Astrocyte (in vitro differentiated cells and primary cell): ENCODE results near the gene DHPS. TPM values are rescaled to one million over a fixed set of nuclear protein-coding genes. Genes with fewer than 3 reads are reported as not detected.

ENCODE experiments used
- DNase-seq: peaks from one replicate; pipeline ENCODE4 v3.0.0-alpha.2; 2010; ENCODE audit warnings: low read depth
- FAIRE-seq: peaks from 2 replicates; lab custom pipeline; 2011; peaks lifted over from hg19 to GRCh38; lab: Jason Lieb, UNC
- H2AFZ ChIP-seq: 2 replicates; pipeline ENCODE4 v1.6.0; 2012; ENCODE audit warnings: low read depth, low read length, inconsistent platforms
- H3K27ac ChIP-seq: 2 replicates; pipeline ENCODE4 v1.5.1; 2011; ENCODE audit warnings: low read depth, low read length, inconsistent platforms
- H3K27me3 ChIP-seq: 2 replicates; pipeline ENCODE4 v1.6.0; 2011; ENCODE audit warnings: low read length, inconsistent platforms; ENCODE audit not compliant: insufficient read depth
- H3K36me3 ChIP-seq: 2 replicates; pipeline ENCODE4 v1.5.1; 2011; ENCODE audit warnings: low read length, inconsistent platforms; ENCODE audit not compliant: insufficient read depth
- H3K4me1 ChIP-seq: 2 replicates; pipeline ENCODE4 v1.5.1; 2011; ENCODE audit warnings: low read length, inconsistent platforms; ENCODE audit not compliant: insufficient read depth
- H3K4me2 ChIP-seq: 2 replicates; pipeline ENCODE4 v1.6.0; 2012; ENCODE audit warnings: low read length, inconsistent platforms
- H3K4me3 ChIP-seq: 2 replicates; pipeline ENCODE4 v1.5.1; 2011; ENCODE audit warnings: low read depth, mild to moderate bottlenecking, low read length, inconsistent platforms; ENCODE audit not compliant: insufficient read depth
- H3K79me2 ChIP-seq: 2 replicates; pipeline ENCODE4 v1.6.0; 2012; ENCODE audit warnings: mild to moderate bottlenecking, low read length, inconsistent platforms; ENCODE audit not compliant: insufficient read depth
- H3K9ac ChIP-seq: 2 replicates; pipeline ENCODE4 v1.6.0; 2012; ENCODE audit warnings: mild to moderate bottlenecking, low read length, inconsistent platforms
- H3K9me3 ChIP-seq: 2 replicates; pipeline ENCODE4 v1.5.1; 2012; ENCODE audit warnings: low read depth, mild to moderate bottlenecking, low read length, inconsistent platforms; ENCODE audit not compliant: insufficient read depth
- H4K20me1 ChIP-seq: 2 replicates; pipeline ENCODE4 v1.6.0; 2012; ENCODE audit warnings: low read length, inconsistent platforms; ENCODE audit not compliant: insufficient read depth
- H3K27ac Mint-ChIP-seq: one replicate; pipeline ENCODE4 v1.8.0; 2021; ENCODE audit warnings: mild to moderate bottlenecking, mixed read lengths; ENCODE audit not compliant: unreplicated experiment
- H3K27me3 Mint-ChIP-seq: one replicate; pipeline ENCODE4 v1.8.0; 2021; ENCODE audit warnings: low read depth, mixed read lengths; ENCODE audit not compliant: unreplicated experiment
- H3K36me3 Mint-ChIP-seq: one replicate; pipeline ENCODE4 v1.8.0; 2021; ENCODE audit warnings: low read depth, mixed read lengths; ENCODE audit not compliant: unreplicated experiment
- H3K4me1 Mint-ChIP-seq: one replicate; pipeline ENCODE4 v1.8.0; 2021; ENCODE audit warnings: low read depth, mixed read lengths; ENCODE audit not compliant: unreplicated experiment
- H3K4me3 Mint-ChIP-seq: one replicate; pipeline ENCODE4 v1.8.0; 2021; ENCODE audit warnings: mild to moderate bottlenecking, moderate library complexity, mixed read lengths; ENCODE audit not compliant: unreplicated experiment
- H3K9me3 Mint-ChIP-seq: one replicate; pipeline ENCODE4 v1.8.0; 2021; ENCODE audit warnings: mild to moderate bottlenecking, mixed read lengths; ENCODE audit not compliant: unreplicated experiment
- EZH2 ChIP-seq: IDR thresholded peaks from 2 replicates; pipeline ENCODE4 v1.6.1; 2012; ENCODE audit warnings: mild to moderate bottlenecking, low read length, inconsistent platforms; ENCODE audit not compliant: insufficient read depth
- total RNA-seq: library from RNA; stranded (reverse); gene quantifications from 2 replicates; pipeline ENCODE4 v1.2.1, GENCODE V29; 2021
- TF ChIP-seq, protein P1 (sequence below): IDR thresholded peaks from 2 replicates; pipeline ENCODE4 v1.5.1; 2011; ENCODE audit warnings: low read depth, mild to moderate bottlenecking, inconsistent platforms, low read length, moderate library complexity; ENCODE audit not compliant: insufficient read depth

Gene DHPS
- total RNA-seq, 1 donor from 2014 or later, result 43.4 TPM

DNA sequence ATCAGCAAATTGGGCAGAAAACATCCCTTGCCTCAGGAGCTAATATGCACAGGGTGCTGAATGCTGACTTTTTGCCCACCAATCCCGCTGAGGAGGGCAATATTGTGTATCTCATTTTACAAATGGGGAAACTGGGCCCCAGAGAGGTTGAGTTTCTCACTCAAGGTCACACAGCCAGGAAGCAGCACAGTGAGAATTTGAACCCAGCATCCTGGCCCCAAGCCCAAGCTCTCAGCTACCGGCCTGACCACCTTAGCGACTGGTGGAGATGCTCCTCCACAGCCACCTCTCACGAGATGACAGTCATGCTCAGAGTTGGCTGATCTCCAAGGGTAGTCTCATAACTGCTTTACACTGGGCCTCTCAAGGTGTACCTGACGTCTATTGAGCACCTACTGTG lies 11.3 kb upstream of the DHPS start:
- H3K27me3 ChIP-seq, result no peaks in the 10 kb centered on the region
- H3K4me1 ChIP-seq, result peaks cover 15% of the 10 kb centered on the region
- no peaks in the 10 kb centered on the region for H3K9me3 ChIP-seq
- H3K9ac ChIP-seq, result no peak overlapping the region
- no peak for DNase-seq
- H3K4me3 Mint-ChIP-seq, result no peak overlapping the region
- H3K4me3 ChIP-seq, result no peak overlapping the region
- TF ChIP-seq, protein P1, sequence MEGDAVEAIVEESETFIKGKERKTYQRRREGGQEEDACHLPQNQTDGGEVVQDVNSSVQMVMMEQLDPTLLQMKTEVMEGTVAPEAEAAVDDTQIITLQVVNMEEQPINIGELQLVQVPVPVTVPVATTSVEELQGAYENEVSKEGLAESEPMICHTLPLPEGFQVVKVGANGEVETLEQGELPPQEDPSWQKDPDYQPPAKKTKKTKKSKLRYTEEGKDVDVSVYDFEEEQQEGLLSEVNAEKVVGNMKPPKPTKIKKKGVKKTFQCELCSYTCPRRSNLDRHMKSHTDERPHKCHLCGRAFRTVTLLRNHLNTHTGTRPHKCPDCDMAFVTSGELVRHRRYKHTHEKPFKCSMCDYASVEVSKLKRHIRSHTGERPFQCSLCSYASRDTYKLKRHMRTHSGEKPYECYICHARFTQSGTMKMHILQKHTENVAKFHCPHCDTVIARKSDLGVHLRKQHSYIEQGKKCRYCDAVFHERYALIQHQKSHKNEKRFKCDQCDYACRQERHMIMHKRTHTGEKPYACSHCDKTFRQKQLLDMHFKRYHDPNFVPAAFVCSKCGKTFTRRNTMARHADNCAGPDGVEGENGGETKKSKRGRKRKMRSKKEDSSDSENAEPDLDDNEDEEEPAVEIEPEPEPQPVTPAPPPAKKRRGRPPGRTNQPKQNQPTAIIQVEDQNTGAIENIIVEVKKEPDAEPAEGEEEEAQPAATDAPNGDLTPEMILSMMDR, result no peak
- TF ChIP-seq EZH2, result no peak
- H3K36me3 Mint-ChIP-seq, result peaks cover 6% of the 10 kb centered on the region
- no peaks in the 10 kb centered on the region for H3K79me2 ChIP-seq
- no peaks in the 10 kb centered on the region for H3K27me3 Mint-ChIP-seq
- H3K9me3 Mint-ChIP-seq, result no peaks in the 10 kb centered on the region
- H3K36me3 ChIP-seq, result peaks cover 2% of the 10 kb centered on the region
- peaks cover 5% of the 10 kb centered on the region for H3K4me1 Mint-ChIP-seq
- no peak overlapping the region for H2AFZ ChIP-seq
- no peak for FAIRE-seq
- H3K27ac Mint-ChIP-seq, result no peak overlapping the region
- H3K27ac ChIP-seq, result no peak overlapping the region
- no peak overlapping the region for H3K4me2 ChIP-seq
- no peaks in the 10 kb centered on the region for H4K20me1 ChIP-seq

DNA sequence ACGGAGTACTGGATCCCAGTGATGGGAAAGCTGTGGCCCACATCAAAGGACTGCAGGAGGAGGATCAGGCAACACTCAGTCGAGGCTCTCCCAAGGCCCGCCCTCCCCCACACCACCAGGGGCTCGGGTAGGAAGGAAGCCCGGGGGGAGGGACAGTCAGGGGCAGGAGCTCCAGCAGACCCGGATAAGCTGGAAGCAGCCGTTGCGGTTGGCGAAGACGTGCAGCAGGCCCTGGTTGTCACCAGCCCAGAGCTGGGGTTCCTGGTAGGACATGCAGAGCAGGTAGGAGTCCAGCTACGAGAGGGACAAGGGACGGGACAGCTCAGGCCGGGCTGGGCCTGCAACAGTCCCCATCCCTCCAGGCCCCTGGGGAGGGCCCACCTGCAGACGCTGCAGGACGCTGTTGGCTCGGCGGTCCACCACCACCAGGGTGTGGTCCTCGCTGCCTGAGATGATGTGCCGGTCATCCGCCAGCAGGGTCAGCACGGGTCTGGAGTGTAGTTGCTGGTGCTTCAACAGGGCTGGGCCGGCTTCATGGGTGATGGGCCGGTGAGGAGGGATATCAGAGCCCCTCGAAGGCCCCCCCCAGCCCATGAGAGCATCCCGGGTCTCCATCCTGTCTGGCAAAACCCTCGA lies 8.0 kb upstream of the DHPS start:
- no peak for DNase-seq
- H3K4me3 ChIP-seq, result no peak overlapping the region
- no peaks in the 10 kb centered on the region for H3K4me1 ChIP-seq
- no peak for TF ChIP-seq EZH2
- TF ChIP-seq, protein P1, result no peak
- no peak for FAIRE-seq
- no peaks in the 10 kb centered on the region for H4K20me1 ChIP-seq
- Mint-ChIP-seq H3K9me3 (no peaks in the 10 kb centered on the region), H3K27ac (no peak overlapping the region), H3K4me3 (no peak overlapping the region), H3K27me3 (no peaks in the 10 kb centered on the region), H3K36me3 (peaks cover 6% of the 10 kb centered on the region), H3K4me1 (no peaks in the 10 kb centered on the region)
- H3K9ac ChIP-seq, result no peak overlapping the region
- no peaks in the 10 kb centered on the region for H3K79me2 ChIP-seq
- no peak overlapping the region for H3K27ac ChIP-seq
- H2AFZ ChIP-seq, result no peak overlapping the region
- H3K4me2 ChIP-seq, result no peak overlapping the region
- H3K27me3 ChIP-seq, result no peaks in the 10 kb centered on the region
- no peaks in the 10 kb centered on the region for H3K9me3 ChIP-seq
- H3K36me3 ChIP-seq, result peaks cover 2% of the 10 kb centered on the region

DNA sequence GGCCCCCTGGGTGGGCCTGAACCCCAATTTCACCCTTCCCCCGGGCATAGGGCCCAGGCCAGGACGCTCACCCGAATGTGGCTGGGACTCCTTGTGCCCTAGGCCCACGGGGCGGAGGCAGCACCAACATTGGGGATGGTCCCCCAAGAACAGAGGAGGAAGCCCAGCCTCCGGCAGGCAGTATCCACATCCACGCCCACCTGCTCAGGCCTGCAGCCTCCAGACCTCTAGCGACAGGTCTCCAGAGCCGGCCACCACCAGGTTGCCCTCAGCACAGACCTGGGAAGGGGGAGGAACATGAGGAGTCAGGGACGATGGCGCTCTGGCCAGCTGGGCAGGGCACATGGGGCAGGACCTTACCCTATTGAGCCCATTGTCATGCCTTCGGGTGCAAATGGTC lies 7.3 kb upstream of the DHPS start:
- Mint-ChIP-seq H3K36me3 (peaks cover 4% of the 10 kb centered on the region), H3K27ac (no peak overlapping the region), H3K4me1 (no peaks in the 10 kb centered on the region), H3K9me3 (no peaks in the 10 kb centered on the region), H3K4me3 (no peak overlapping the region), H3K27me3 (no peaks in the 10 kb centered on the region)
- H3K4me1 ChIP-seq, result no peaks in the 10 kb centered on the region
- FAIRE-seq (no peak), DNase-seq (no peak)
- H4K20me1 ChIP-seq, result no peaks in the 10 kb centered on the region
- no peak for TF ChIP-seq EZH2
- TF ChIP-seq, protein P1, result no peak
- H3K4me2 ChIP-seq, result no peak overlapping the region
- no peak overlapping the region for H3K4me3 ChIP-seq
- no peaks in the 10 kb centered on the region for H3K27me3 ChIP-seq
- peaks cover 2% of the 10 kb centered on the region for H3K36me3 ChIP-seq
- H3K9ac ChIP-seq, result no peak overlapping the region
- no peak overlapping the region for H2AFZ ChIP-seq
- no peak overlapping the region for H3K27ac ChIP-seq
- no peaks in the 10 kb centered on the region for H3K9me3 ChIP-seq
- no peaks in the 10 kb centered on the region for H3K79me2 ChIP-seq
